VCaP (cell line): ENCODE measurements around the gene CYP2W1.
"Not testable (repeated sequence)": the region's sequence is repeated elsewhere in the genome, so short reads cannot be mapped to it uniquely, and the experiment has no call there.

Experiments
- H3K27ac ChIP-seq: fragments of 450-650 bp; 2 replicates; pipeline ENCODE4 v1.5.1; 2017
- TF ChIP-seq, protein P1 (sequence below): fragments of 450-650 bp; conservative IDR thresholded peaks from 2 replicates; pipeline ENCODE4 v1.5.1; 2017; ENCODE audit warnings: mild to moderate bottlenecking, moderate library complexity

CYP2W1 gene

DNA sequence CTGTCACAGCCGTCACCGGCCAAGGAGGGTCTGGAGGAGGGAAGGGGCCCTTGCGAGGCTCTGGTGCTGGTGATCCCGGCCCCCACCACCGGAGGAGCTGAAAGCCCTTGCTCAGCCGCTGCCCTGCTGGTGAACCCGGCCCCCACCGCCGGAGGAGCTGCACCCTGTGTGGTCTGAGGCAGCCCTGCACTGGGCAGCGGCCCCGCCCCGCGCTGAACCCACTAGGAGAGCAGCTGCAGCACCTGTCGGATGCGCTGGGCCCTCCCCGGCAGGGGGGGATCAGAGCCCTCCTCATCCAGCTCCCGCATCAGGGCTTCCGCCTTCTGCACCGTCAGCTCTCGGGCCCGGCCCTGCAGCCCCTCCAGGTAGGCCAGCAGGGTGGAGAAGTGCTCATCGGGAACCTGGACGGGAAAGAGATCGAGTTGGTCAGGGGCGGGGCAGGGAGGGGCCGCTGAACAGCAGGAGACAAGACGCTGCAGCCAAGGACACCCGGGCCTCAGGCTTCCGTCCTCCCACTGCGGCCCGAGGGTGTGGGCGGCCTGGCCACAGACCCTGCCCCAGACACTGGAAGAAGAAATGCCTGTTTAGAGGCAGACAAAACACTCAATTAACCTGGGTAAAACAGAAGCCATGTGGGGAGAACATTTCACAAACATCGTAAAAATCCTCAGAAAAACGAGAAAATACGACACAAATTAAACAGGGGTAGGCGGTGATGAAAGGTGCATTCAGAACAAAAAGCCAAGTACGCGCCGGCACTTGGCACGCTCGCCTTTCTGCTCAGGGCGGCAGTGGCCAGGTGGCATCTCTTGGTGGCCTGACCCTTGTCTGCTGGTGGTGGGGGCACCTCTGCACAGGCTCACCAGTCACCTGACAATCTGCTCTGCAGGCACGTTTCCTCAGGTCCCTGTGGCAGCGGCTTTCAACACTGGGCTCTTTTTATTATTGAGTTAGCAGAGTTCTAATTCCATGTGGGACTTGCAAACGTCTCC lies 14.7 kb downstream of the CYP2W1 start:
- no peak overlapping the region for H3K27ac ChIP-seq
- TF ChIP-seq, protein P1, sequence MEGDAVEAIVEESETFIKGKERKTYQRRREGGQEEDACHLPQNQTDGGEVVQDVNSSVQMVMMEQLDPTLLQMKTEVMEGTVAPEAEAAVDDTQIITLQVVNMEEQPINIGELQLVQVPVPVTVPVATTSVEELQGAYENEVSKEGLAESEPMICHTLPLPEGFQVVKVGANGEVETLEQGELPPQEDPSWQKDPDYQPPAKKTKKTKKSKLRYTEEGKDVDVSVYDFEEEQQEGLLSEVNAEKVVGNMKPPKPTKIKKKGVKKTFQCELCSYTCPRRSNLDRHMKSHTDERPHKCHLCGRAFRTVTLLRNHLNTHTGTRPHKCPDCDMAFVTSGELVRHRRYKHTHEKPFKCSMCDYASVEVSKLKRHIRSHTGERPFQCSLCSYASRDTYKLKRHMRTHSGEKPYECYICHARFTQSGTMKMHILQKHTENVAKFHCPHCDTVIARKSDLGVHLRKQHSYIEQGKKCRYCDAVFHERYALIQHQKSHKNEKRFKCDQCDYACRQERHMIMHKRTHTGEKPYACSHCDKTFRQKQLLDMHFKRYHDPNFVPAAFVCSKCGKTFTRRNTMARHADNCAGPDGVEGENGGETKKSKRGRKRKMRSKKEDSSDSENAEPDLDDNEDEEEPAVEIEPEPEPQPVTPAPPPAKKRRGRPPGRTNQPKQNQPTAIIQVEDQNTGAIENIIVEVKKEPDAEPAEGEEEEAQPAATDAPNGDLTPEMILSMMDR = no peak

DNA sequence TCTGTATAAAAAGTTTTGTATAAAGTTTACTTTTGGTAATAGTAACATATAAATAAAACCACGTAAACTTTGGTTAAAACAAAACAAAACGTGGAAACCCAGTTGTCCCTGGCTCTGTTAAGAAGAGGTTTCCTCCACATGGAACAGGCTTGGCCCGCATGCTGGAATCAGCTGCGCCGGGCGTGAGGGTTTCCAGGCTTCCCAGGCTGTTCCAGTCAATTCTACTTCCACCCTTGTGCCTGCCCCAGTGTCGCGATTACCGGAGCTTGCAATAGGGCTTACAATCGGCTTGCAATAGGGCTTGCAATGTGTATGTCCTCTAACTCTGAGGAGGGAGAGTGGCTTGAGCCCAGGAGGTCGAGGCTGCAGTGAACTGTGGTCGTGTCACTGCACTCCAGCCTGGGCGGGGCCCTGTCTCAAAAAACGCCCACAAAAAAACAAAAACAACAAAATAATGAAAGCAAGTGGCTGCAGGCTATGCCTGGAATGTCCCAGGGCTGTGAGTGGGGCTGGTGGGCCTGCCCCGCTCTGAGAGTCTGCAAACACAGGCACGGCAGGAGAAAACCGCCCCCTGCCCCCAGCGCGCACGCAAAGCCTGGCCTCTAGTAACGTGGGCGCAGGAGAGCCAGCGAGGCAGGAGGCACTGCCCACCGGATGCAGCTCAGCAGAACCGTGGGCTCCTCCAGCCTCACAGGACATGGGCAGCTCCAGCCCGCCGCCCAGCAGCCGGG lies 16.3 kb downstream of the CYP2W1 start:
- no peak overlapping the region for H3K27ac ChIP-seq
- TF ChIP-seq, protein P1 = no peak

DNA sequence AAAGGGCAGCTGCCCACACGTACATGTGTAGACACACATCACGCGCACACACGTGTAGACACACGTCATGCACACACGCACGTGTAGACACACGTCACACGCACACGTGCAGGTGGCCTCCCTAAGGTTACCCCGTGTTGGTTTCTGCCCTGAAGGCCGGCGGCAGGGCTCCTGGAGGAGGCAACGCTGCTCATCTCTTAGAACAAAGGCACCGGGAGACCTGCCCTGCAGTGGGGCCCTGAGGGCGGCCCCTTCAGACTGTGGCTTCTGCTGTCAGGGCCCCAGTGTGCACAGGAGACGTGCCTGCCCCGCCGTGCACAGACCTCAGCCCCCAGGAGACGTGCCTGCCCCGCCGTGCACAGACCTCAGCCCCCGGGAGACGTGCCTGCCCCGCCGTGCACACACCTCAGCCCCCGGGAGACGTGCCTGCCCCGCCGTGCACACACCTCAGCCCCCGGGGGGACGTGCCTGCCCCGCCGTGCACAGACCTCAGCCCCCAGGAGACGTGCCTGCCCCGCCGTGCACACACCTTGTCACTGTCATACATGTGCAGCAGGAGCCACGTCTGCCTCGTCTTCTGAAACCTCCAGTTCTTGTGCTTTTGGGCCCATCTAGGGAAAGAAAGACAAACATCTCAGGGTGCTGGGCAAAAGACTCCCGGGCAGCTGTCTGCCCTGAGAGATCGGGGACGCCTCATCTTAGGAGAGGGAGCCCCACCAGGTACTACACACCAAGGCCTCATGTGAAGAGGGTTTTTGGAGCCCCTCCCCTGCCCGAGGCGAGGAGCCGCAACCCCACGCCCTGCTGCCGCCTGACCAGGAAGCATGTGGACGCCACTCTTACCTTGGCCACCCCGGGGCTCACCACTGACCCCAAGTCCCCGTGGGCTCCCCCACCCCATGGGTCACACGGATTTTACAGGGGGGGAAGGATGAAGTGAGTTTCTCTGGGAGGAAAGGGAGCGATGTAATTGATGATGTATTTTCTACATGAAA lies 17.3 kb downstream of the CYP2W1 start:
- TF ChIP-seq, protein P1 = no peak
- H3K27ac ChIP-seq = no peak overlapping the region

DNA sequence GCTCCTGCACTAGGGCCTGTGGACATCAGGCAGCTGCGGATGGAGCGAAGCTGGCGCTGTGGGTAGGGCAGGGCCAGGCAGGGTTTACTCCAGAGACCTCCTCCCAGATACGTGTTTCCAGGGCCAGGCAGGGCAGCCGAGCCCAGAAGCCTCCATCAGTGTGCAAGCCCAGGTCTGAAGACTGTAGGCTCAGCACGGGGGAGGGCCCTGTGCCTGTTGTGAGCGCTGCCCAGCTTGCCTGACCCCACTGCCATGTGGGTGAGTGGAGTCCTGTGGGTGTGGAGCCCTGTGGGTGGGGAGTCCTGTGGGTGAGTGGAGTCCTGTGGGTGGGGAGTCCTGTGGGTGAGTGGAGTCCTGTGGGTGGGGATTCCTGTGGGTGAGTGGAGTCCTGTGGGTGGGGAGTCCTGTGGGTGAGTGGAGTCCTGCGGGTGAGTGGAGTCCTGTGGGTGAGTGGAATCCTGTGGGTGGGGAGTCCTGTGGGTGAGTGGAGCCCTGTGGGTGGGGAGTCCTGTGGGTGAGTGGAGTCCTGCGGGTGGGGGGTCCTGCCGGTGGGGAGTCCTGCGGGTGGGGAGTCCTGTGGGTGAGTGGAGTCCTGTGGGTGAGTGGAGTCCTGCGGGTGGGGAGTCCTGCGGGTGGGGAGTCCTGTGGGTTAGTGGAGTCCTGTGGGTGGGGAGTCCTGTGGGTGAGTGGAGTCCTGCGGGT lies 18.2 kb downstream of the CYP2W1 start:
- H3K27ac ChIP-seq = not testable (repeated sequence)

DNA sequence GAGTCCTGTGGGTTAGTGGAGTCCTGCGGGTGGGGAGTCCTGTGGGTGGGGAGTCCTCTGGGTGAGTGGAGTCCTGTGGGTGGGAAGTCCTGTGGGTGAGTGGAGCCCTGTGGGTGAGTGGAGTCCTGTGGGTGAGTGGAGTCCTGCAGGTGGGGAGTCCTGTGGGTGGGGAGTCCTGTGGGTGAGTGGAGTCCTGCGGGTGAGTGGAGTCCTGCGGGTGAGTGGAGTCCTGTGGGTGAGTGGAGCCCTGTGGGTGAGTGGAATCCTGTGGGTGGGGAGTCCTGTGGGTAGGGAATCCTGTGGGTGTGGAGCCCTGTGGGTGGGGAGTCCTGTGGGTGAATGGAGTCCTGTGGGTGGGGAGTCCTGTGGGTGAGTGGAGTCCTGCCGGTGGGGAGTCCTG lies 19.0 kb downstream of the CYP2W1 start:
- not testable (repeated sequence) for H3K27ac ChIP-seq

DNA sequence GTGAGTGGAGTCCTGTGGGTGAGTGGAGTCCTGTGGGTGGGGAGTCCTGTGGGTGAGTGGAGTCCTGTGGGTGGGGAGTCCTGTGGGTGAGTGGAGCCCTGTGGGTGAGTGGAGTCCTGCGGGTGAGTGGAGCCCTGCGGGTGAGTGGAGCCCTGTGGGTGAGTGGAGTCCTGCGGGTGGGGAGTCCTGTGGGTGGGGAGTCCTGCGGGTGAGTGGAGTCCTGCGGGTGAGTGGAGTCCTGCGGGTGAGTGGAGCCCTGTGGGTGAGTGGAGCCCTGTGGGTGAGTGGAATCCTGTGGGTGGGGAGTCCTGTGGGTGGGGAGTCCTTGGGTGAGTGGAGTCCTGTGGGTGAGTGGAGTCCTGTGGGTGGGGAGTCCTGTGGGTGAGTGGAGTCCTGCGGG lies 19.5 kb downstream of the CYP2W1 start:
- H3K27ac ChIP-seq = not testable (repeated sequence)

DNA sequence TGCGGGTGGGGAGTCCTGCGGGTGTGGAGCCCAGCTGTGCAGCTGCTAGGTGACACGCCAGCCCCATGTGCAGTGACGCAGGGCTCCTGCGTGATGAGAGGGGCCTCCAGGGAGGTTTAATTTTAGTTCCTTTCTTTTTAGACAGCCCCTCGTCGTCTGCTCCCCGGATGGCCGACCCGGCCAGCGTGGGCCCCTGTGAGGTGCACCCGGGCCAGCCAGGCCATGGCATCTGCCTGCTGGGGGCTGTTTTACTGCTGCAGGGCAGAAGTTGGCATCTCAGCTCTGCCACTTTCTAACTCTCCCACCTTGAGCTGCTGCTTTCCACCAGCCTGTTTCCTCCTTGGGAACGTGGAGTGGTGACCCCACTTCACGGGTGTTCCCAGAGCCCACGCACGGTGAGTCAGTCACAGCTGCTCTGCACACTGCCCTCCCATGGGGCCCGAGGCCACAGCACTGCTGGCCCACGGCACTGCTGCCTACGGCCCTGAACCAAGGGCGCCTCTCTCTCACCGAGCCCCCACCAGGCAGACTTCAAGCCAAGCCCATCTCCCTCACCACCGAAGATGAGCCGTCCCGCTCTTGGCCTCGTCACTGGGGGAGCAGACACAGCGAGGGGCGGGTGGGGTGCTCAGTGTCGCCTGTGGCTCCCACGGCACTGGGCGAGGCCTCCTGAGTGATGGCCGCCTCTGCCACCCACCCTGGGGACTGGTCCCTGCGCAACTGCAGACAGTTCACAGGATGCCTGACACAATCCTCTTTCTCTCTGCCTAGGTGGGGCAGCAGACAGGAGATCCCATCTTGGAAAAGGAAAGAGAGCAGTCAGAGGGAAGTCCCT lies 21.3 kb downstream of the CYP2W1 start:
- no peak overlapping the region for H3K27ac ChIP-seq
- TF ChIP-seq, protein P1 = no peak

DNA sequence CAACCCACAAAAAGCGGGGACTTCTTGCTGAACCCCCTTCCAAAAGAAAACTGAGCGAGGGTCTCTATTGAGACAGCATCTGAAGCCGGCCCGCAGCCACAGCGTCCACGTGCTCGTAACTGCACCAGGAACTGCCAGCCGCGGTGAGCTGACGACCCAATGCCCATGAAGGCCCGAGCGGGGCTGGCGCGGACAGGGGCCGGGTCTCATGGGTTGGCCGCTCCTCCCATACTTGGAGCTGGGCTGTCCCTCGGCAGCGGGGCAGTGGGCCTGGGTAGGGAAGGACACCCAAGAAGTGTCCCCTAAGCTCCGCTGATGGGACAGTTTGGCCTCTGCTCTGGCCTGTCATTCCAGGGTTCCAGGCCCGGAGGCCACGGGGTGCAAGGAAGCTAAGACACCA lies 22.3 kb downstream of the CYP2W1 start:
- TF ChIP-seq, protein P1 = no peak
- no peak overlapping the region for H3K27ac ChIP-seq
